DND-41 (cell line): ENCODE data around the gene CACNB4.

Experiments used
- ATAC-seq: fragments of 200-7000 bp; cut with Tn5 transposase; 3 replicates; pipeline ENCODE4 v1.9.1; 2021; ENCODE audit warnings: low read depth; ENCODE audit not compliant: insufficient read depth
- DNase-seq: peaks from one replicate; pipeline ENCODE4 v3.0.0-alpha.2; 2020
- H2AFZ ChIP-seq: 2 replicates; pipeline ENCODE4 v1.6.0; 2012; ENCODE audit warnings: low read depth, low read length
- H3K27ac ChIP-seq: 2 replicates; pipeline ENCODE4 v1.5.1; 2012; ENCODE audit warnings: low read length, inconsistent platforms
- H3K27me3 ChIP-seq: fragments of 200-600 bp; sonication (generic); 2 replicates; pipeline ENCODE4 v1.6.0; 2012; ENCODE audit warnings: low read length, mild to moderate bottlenecking, inconsistent platforms; ENCODE audit not compliant: insufficient read depth, poor library complexity
- H3K36me3 ChIP-seq: 2 replicates; pipeline ENCODE4 v1.5.1; 2012; ENCODE audit warnings: low read length, inconsistent platforms; ENCODE audit not compliant: insufficient read depth
- H3K4me1 ChIP-seq: 2 replicates; pipeline ENCODE4 v1.5.1; 2012; ENCODE audit warnings: mild to moderate bottlenecking, low read length; ENCODE audit not compliant: insufficient read depth
- H3K4me2 ChIP-seq: 2 replicates; pipeline ENCODE4 v1.6.0; 2012; ENCODE audit warnings: mild to moderate bottlenecking, moderate library complexity, low read length, inconsistent platforms; ENCODE audit not compliant: insufficient read depth
- H3K4me3 ChIP-seq, 2 experiments: fragments of 200-600 bp in 1 of 2; shearing (Covaris generic) in 1 of 2; 2 replicates each; pipeline ENCODE4 v1.5.1; 2012 to 2016; ENCODE audit warnings: inconsistent platforms in 2 of 2, low read length in 2 of 2, mild to moderate bottlenecking in 2 of 2, low read depth in 1 of 2, moderate library complexity in 1 of 2
- H3K79me2 ChIP-seq: 2 replicates; pipeline ENCODE4 v1.6.0; 2012; ENCODE audit warnings: low read length, inconsistent platforms; ENCODE audit not compliant: insufficient read depth
- H3K9ac ChIP-seq: 2 replicates; pipeline ENCODE4 v1.6.0; 2012; ENCODE audit warnings: low read depth, mild to moderate bottlenecking, inconsistent platforms, low read length, moderate library complexity
- H3K9me3 ChIP-seq: 2 replicates; pipeline ENCODE4 v1.5.1; 2012; ENCODE audit warnings: low read length, moderate library complexity, mild to moderate bottlenecking, inconsistent platforms; ENCODE audit not compliant: insufficient read depth, severe bottlenecking
- H4K20me1 ChIP-seq: 2 replicates; pipeline ENCODE4 v1.6.0; 2012; ENCODE audit warnings: low read length; ENCODE audit not compliant: insufficient read depth
- CTCF ChIP-seq: IDR thresholded peaks from 2 replicates; pipeline ENCODE4 v1.5.1; 2012; ENCODE audit warnings: borderline replicate concordance, low read length, moderate library complexity, mild to moderate bottlenecking; ENCODE audit not compliant: poor library complexity, severe bottlenecking; ENCODE audit errors: extremely low read depth
- EZH2 ChIP-seq: IDR thresholded peaks from 3 replicates; pipeline ENCODE4 v1.6.1; 2012; ENCODE audit warnings: borderline replicate concordance, low read depth, mild to moderate bottlenecking, moderate library complexity, low read length, inconsistent platforms; ENCODE audit not compliant: severe bottlenecking

The CACNB4 gene

GRCh38 chr2:151783133-151783520 is 315.7 kb downstream of the CACNB4 start:
- Histone ChIP-seq H4K20me1 (no peaks in the 10 kb centered on the region), H3K9me3 (no peaks in the 10 kb centered on the region), H3K9ac (no peak overlapping the region), H3K4me2 (no peak overlapping the region), H3K4me3 (no peak overlapping the region), H3K27me3 (no peaks in the 10 kb centered on the region), H3K27ac (no peak overlapping the region), H3K79me2 (no peaks in the 10 kb centered on the region), H3K36me3 (0 out of 2 replicates have a peak, but pooled peaks cover 4% of the 10 kb centered on the region), H2AFZ (no peak overlapping the region), H3K4me1 (no peaks in the 10 kb centered on the region)
- DNase-seq (no peak), ATAC-seq (no peak)
- TF ChIP-seq EZH2, result no peak
- TF ChIP-seq CTCF, result no peak
